GM23248 (cell line): ENCODE results near the gene SNTG2. TPM values are rescaled to one million over a fixed set of nuclear protein-coding genes. Genes with fewer than 3 reads are reported as not detected.
A peak's percentile ranks its signal among the peaks of the same experiment; 100 is the strongest.

Source experiments
- DNase-seq: peaks from one replicate; pipeline ENCODE4 v3.0.0-alpha.2; 2015
- H2AFZ ChIP-seq: fragments of 200-600 bp; sonication (generic); 2 replicates; pipeline ENCODE4 v1.6.1; 2016; ENCODE audit warnings: antibody characterized with exemption
- H3F3A ChIP-seq: fragments of 200-600 bp; sonication (generic); 2 replicates; pipeline ENCODE4 v1.6.1; 2016; ENCODE audit warnings: mild to moderate bottlenecking, antibody characterized with exemption, mixed run types; ENCODE audit not compliant: insufficient read depth
- H3K27ac ChIP-seq: fragments of 200-600 bp; sonication (generic); 2 replicates; pipeline ENCODE4 v1.5.1; 2016; ENCODE audit warnings: mild to moderate bottlenecking
- H3K27me3 ChIP-seq: fragments of 200-600 bp; sonication (generic); replicated peaks from 2 replicates; pipeline ENCODE4 v1.6.1; 2016; ENCODE audit warnings: mild to moderate bottlenecking; ENCODE audit not compliant: insufficient read depth
- H3K36me3 ChIP-seq: fragments of 200-600 bp; sonication (generic); 2 replicates; pipeline ENCODE4 v1.6.1; 2016; ENCODE audit warnings: low read depth, mild to moderate bottlenecking
- H3K4me1 ChIP-seq: fragments of 200-600 bp; sonication (generic); 2 replicates; pipeline ENCODE4 v1.6.1; 2016; ENCODE audit warnings: mild to moderate bottlenecking; ENCODE audit not compliant: insufficient read depth
- H3K4me2 ChIP-seq: fragments of 200-600 bp; sonication (generic); one replicate; pipeline ENCODE4 v1.6.1; 2016; ENCODE audit warnings: mild to moderate bottlenecking; ENCODE audit not compliant: unreplicated experiment
- H3K4me3 ChIP-seq: fragments of 200-600 bp; sonication (generic); 2 replicates; pipeline ENCODE4 v1.5.1; 2016; ENCODE audit warnings: mild to moderate bottlenecking
- H3K79me2 ChIP-seq: fragments of 200-600 bp; sonication (generic); 2 replicates; pipeline ENCODE4 v1.6.1; 2016; ENCODE audit warnings: mild to moderate bottlenecking; ENCODE audit not compliant: insufficient read depth
- H3K9ac ChIP-seq: fragments of 200-600 bp; sonication (generic); 2 replicates; pipeline ENCODE4 v1.6.1; 2016; ENCODE audit warnings: mild to moderate bottlenecking
- H3K9me2 ChIP-seq: fragments of 200-600 bp; sonication (generic); 2 replicates; pipeline ENCODE4 v1.6.1; 2016; ENCODE audit warnings: mixed run types, mild to moderate bottlenecking, moderate library complexity; ENCODE audit not compliant: insufficient read depth
- H3K9me3 ChIP-seq: fragments of 200-600 bp; sonication (generic); one replicate; pipeline ENCODE4 v1.6.1; 2017; ENCODE audit warnings: low read depth
- H4K20me1 ChIP-seq: fragments of 200-600 bp; sonication (generic); 2 replicates; pipeline ENCODE4 v1.6.0; 2016; ENCODE audit not compliant: insufficient read depth
- EZH2 ChIP-seq: fragments of 200-600 bp; sonication (generic); IDR thresholded peaks from 2 replicates; pipeline ENCODE4 v1.6.1; 2018; ENCODE audit warnings: antibody characterized with exemption, mild to moderate bottlenecking; ENCODE audit not compliant: insufficient read depth, poor library complexity, severe bottlenecking
- EZH2phosphoT487 ChIP-seq: fragments of 200-600 bp; sonication (generic); IDR thresholded peaks from 2 replicates; pipeline ENCODE4 v1.6.1; 2018; ENCODE audit warnings: antibody characterized with exemption, moderate library complexity, mild to moderate bottlenecking, low read depth; ENCODE audit not compliant: insufficient read depth
- WGBS, 2 experiments: methylation state at CpG; one replicate each; pipeline ENCODE4 v1.1.6; 2015 to 2017; ENCODE audit warnings: low lambda C conversion rate in 2 of 2, low coverage in 1 of 2; ENCODE audit errors: missing lambda C conversion rate in 2 of 2; 5-methylcytosine and 5-hydroxymethylcytosine counted together
- in situ Hi-C: fragments of 300-500 bp; cut with MboI; formaldehyde crosslinking; loops from 2 replicates; pipeline ENCODE4 v1.15.0; 2020
- polyA plus RNA-seq: library from polyadenylated mRNA; unstranded; fragments of >200 nt; fragmentation: Nextera tagmentation; extraction: Ambion mirVana; gene quantifications from 2 replicates; pipeline ENCODE4 v1.2.1, GENCODE V29; 2016
- total RNA-seq: library from RNA; depleted of rRNA; stranded (reverse); fragments of >200 nt; shearing (Covaris generic); gene quantifications from 2 replicates; pipeline ENCODE4 v1.2.3, GENCODE V29; 2014

SNTG2 gene
- total and polyA plus RNA-seq, 2 experiments from 2014 or later, result not detected

DNA sequence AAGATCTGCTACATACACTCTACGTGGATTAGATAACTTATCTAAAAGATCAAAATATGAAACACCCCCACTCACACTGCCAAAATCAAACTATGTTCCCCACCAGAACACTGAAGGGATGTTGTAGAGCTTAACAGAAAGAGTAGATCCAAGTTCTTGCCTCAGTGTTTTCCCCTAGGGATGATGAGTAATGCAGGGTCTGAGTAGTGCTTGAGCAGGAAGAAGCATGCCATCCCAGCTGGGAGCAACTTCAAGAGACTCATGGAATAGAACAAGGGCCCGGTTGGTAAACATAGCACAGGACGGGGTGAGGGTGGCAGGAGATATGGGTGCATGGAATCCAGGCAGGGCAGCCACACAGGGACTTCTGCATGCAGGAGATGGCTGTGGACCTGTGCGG is 74.3 kb downstream of the SNTG2 start:
- no peaks in the 10 kb centered on the region for H3K36me3 ChIP-seq
- no peaks in the 10 kb centered on the region for H3K9me2 ChIP-seq
- no peak overlapping the region for H3K4me3 ChIP-seq
- H3F3A ChIP-seq, result no peaks in the 10 kb centered on the region
- H4K20me1 ChIP-seq, result no peaks in the 10 kb centered on the region
- TF ChIP-seq EZH2phosphoT487 (no peak), EZH2 (no peak)
- no peaks in the 10 kb centered on the region for H3K79me2 ChIP-seq
- DNase-seq, result peak; percentile 46
- no peak overlapping the region for H3K4me2 ChIP-seq
- no peaks in the 10 kb centered on the region for H3K27me3 ChIP-seq
- H2AFZ ChIP-seq, result no peak overlapping the region
- no peaks in the 10 kb centered on the region for H3K4me1 ChIP-seq
- no peaks in the 10 kb centered on the region for H3K9me3 ChIP-seq
- WGBS, 2 experiments, result 26 to 35% methylated on average over 4 of the region's 4 CpGs
- H3K9ac ChIP-seq, result no peak overlapping the region
- in situ Hi-C loops, result no loop called here
- H3K27ac ChIP-seq, result no peak overlapping the region

DNA sequence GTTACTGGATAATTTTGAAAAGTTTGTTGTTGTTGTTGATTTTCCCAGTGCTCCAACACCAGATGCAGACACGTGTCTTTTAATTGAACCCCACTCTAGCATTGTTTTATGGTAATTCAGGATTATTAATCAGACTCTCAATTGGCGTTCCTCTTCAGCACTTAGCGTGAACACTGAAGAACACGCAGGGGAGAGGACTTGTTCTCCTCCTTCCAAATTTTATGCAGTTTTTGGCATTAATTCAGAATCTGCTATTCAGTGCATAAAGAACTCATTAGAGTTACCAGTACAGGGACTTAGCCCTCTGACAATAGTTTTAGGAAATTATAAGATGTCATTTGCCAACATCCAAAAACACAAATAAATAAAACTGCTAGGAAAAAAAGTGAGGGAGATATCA is 75.5 kb downstream of the SNTG2 start:
- H3K27ac ChIP-seq, result no peak overlapping the region
- WGBS, 2 experiments, result 4% methylated on average over 4 of the region's 4 CpGs
- no peak overlapping the region for H2AFZ ChIP-seq
- H3F3A ChIP-seq, result no peaks in the 10 kb centered on the region
- H3K36me3 ChIP-seq, result no peaks in the 10 kb centered on the region
- TF ChIP-seq EZH2 (no peak), EZH2phosphoT487 (no peak)
- no peak for DNase-seq
- no peak overlapping the region for H3K4me2 ChIP-seq
- H3K4me3 ChIP-seq, result no peak overlapping the region
- H3K27me3 ChIP-seq, result no peaks in the 10 kb centered on the region
- H3K4me1 ChIP-seq, result no peaks in the 10 kb centered on the region
- H3K79me2 ChIP-seq, result no peaks in the 10 kb centered on the region
- no peaks in the 10 kb centered on the region for H4K20me1 ChIP-seq
- no peaks in the 10 kb centered on the region for H3K9me2 ChIP-seq
- H3K9me3 ChIP-seq, result no peaks in the 10 kb centered on the region
- no peak overlapping the region for H3K9ac ChIP-seq
- in situ Hi-C loops, result no loop called here

DNA sequence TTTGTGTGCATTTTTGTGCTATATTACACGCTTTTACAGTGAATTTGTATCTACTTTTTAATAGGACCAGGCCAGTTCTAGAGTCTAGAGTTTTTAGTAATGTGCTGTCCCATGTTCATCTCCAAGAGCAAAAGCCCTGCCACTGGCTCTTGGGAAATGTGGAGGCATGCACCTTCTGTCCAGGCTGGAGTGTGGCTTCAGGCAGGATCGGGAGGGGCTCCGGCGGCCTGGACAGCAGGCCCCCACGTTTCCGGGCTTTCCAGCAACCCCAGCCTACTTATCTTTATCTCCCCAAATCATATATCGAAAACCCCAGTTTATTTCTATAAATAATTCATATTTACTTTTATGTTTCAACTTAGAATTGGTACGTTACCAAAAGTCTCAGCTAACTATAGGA is 78.2 kb downstream of the SNTG2 start:
- no peaks in the 10 kb centered on the region for H3K9me3 ChIP-seq
- in situ Hi-C loops, result no loop called here
- H3K9ac ChIP-seq, result no peak overlapping the region
- no peak overlapping the region for H3K27ac ChIP-seq
- no peak overlapping the region for H2AFZ ChIP-seq
- no peaks in the 10 kb centered on the region for H3K79me2 ChIP-seq
- no peaks in the 10 kb centered on the region for H4K20me1 ChIP-seq
- no peaks in the 10 kb centered on the region; the same call in 1 of the 2 replicates for H3K27me3 ChIP-seq
- no peak overlapping the region for H3K4me3 ChIP-seq
- DNase-seq, result no peak
- no peak for TF ChIP-seq EZH2
- no peak for TF ChIP-seq EZH2phosphoT487
- WGBS, 2 experiments, result 41 to 43% methylated on average over 8 of the region's 8 CpGs
- H3K9me2 ChIP-seq, result no peaks in the 10 kb centered on the region
- no peak overlapping the region for H3K4me2 ChIP-seq
- no peaks in the 10 kb centered on the region for H3K36me3 ChIP-seq
- H3K4me1 ChIP-seq, result no peaks in the 10 kb centered on the region
- H3F3A ChIP-seq, result no peaks in the 10 kb centered on the region

DNA sequence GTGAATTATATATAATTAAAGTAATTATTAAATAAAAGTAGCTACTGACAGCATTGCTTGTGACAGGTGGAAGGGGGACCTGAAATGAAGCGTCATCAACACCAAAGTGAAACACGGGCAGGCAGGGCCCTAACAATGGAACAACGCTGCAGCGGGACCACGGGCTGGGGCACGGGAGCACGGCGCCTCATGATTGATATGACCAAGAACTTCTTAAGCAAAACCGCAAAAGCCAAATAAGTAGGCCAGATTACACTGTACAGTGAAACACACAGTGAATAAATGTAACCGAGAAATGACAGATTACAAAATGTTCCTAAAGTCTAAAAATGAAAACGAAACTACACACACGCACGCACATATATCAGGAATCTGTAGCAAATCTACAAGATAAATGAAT is 81.4 kb downstream of the SNTG2 start:
- no peak overlapping the region for H3K4me2 ChIP-seq
- DNase-seq, result no peak
- no peak overlapping the region for H3K27ac ChIP-seq
- 64 to 67% methylated on average over 13 of the region's 13 CpGs for WGBS, 2 experiments
- H3K36me3 ChIP-seq, result no peaks in the 10 kb centered on the region
- no peak overlapping the region for H3K9ac ChIP-seq
- H3K9me3 ChIP-seq, result no peaks in the 10 kb centered on the region
- no peaks in the 10 kb centered on the region for H3F3A ChIP-seq
- no peaks in the 10 kb centered on the region for H3K9me2 ChIP-seq
- TF ChIP-seq EZH2phosphoT487 (no peak), EZH2 (no peak)
- no peak overlapping the region for H2AFZ ChIP-seq
- in situ Hi-C loops, result no loop called here
- H3K4me1 ChIP-seq, result no peaks in the 10 kb centered on the region
- H4K20me1 ChIP-seq, result no peaks in the 10 kb centered on the region
- H3K79me2 ChIP-seq, result no peaks in the 10 kb centered on the region
- H3K27me3 ChIP-seq, result no peaks in the 10 kb centered on the region; the same call in 1 of the 2 replicates
- H3K4me3 ChIP-seq, result no peak overlapping the region

DNA sequence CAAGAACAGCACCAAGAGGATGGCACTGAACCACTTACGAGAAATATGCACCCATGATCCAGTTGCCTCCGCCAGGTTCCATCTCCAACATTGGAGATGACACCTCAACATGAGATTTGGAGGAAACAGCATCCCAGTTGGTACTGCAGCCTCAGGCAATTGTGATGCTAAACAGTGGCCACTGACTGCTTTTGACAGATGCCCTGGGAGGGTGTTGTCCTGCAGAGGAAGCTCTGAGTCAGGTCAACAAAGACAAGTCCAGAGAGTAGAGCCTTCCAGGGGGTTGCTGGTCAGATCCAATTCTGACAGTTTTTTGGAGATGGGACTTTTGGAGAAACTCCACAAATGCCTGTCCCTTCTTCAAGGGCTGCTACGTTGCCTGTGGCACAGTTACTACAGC is 82.4 kb downstream of the SNTG2 start:
- Histone ChIP-seq H3F3A (no peaks in the 10 kb centered on the region), H4K20me1 (no peaks in the 10 kb centered on the region), H3K4me2 (no peak overlapping the region), H3K27ac (no peak overlapping the region), H3K36me3 (no peaks in the 10 kb centered on the region), H2AFZ (no peak overlapping the region), H3K79me2 (no peaks in the 10 kb centered on the region), H3K27me3 (no peaks in the 10 kb centered on the region; the same call in 1 of the 2 replicates), H3K4me3 (no peak overlapping the region), H3K9me2 (no peaks in the 10 kb centered on the region), H3K9me3 (no peaks in the 10 kb centered on the region), H3K9ac (no peak overlapping the region), H3K4me1 (no peaks in the 10 kb centered on the region)
- DNase-seq, result no peak
- in situ Hi-C loops, result no loop called here
- TF ChIP-seq EZH2phosphoT487 (no peak), EZH2 (no peak)
- 44 to 47% methylated on average over 3 of the region's 3 CpGs for WGBS, 2 experiments
